AG09309 (cell line): ENCODE results near the gene CNTNAP2.

Source experiments
- DNase-seq: peaks from one replicate; pipeline ENCODE4 v3.0.0-alpha.2; 2010; ENCODE audit warnings: low read depth
- H3K4me3 ChIP-seq: 2 replicates; pipeline ENCODE4 v1.5.1; 2011; ENCODE audit warnings: mild to moderate bottlenecking, low read depth, low read length, moderate library complexity; ENCODE audit not compliant: control insufficient read depth
- CTCF ChIP-seq: IDR thresholded peaks from 2 replicates; pipeline ENCODE4 v1.5.1; 2011; ENCODE audit warnings: mild to moderate bottlenecking, low read depth, low read length, inconsistent platforms; ENCODE audit not compliant: insufficient read depth, control insufficient read depth; ENCODE audit errors: missing control alignments

Gene CNTNAP2

DNA sequence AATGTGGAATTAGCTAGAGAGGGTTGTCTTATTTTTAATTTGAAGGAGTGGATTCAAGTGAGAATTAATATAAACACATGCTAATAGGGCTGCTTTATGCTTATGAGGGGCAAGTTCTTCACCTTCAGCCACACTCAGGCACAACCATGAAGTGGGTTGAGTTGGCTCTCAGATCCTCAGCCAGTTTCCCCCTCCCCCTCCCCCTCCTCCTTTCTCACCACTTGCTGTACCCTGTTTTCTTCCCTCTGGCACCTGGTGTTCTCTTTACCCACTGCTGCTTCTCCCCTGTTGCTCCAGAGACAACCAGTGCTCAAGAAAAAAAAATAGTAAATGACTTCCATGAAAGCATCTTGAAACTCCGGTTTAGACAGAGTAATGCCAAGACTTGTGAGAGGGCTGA lies 1083.3 kb downstream of the CNTNAP2 start:
- H3K4me3 ChIP-seq, result no peak overlapping the region
- no peak for TF ChIP-seq CTCF
- DNase-seq, result no peak

- no peak overlapping the region for H3K4me3 ChIP-seq
- no peak for DNase-seq
- no peak for TF ChIP-seq CTCF
Observed at GRCh38 chr7:147207988-147208387, 1091.4 kb downstream of the CNTNAP2 start.

- no peak for TF ChIP-seq CTCF
- no peak for DNase-seq
- H3K4me3 ChIP-seq, result no peak overlapping the region
Observed at GRCh38 chr7:147231275-147231674, 1114.7 kb downstream of the CNTNAP2 start.

DNA sequence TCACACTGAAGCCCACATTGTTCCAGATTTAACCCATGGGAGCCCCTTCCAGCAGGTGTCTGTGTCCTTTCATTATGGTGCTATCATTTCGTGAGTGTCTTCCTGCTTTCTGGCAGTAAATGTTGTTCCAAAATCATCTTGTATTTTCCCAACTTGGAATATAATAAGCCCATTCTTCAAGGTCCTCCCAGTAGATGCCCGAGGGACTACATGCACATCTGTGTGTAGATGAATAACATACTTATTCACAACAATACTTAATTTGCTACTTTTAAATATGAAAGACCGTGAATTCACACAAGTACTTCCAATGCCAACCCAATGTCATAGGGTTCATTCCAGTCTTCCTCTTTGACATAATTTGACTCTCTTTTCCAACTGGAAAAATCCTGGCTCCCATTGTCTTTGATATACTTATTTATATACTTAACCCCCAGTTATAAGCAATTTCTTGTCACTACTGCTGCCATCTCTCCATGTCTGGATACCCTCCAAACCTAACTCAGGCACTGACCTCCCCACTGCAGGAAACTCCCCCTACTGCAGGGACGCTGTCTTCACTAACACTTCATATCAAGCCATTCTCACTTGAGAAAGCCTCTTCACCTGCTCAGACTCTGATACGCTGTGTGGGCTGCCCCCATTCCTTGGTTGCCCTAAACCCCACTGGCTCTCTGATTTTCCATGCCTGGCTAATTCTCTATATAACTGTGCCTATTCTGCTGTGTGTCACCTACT lies 1119.2 kb downstream of the CNTNAP2 start:
- DNase-seq, result no peak
- no peak for TF ChIP-seq CTCF
- H3K4me3 ChIP-seq, result no peak overlapping the region

DNA sequence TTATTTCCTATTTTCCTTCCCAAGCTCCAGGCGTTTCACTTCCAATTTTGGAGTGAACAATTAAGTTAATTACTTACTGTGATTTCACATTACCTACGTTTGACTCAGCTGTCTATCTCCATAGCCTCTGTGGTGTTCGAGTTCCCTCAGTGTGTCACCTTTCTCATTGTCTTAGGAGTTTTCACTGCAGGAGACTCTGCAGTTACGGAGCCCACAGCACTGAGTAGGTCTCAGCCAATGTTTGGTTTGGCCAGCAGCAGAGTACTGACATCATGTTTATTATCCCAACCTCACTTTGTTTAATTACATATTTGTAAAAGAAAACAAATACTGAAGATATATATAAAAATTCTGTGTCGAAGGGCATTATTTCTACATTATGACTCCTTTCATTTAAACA lies 1123.9 kb downstream of the CNTNAP2 start:
- no peak for TF ChIP-seq CTCF
- no peak overlapping the region for H3K4me3 ChIP-seq
- no peak for DNase-seq

- no peak for DNase-seq
- peak; percentile 73 for TF ChIP-seq CTCF
- H3K4me3 ChIP-seq, result no peak overlapping the region
Observed at GRCh38 chr7:147245274-147245673, 1128.7 kb downstream of the CNTNAP2 start.
